IMR-90 (cell line): ENCODE results near the gene PCDHA4.
"Not testable (repeated sequence)": the region's sequence is repeated elsewhere in the genome, so short reads cannot be mapped to it uniquely, and the experiment has no call there.

ENCODE experiments used
- BHLHE40 ChIP-seq: fragments of 150-350 bp; IDR thresholded peaks from 2 replicates; pipeline ENCODE4 v1.6.1; 2016; ENCODE audit warnings: mild to moderate bottlenecking, low read depth, low read length
- CEBPB ChIP-seq: IDR thresholded peaks from 2 replicates; pipeline ENCODE4 v1.6.1; 2012; ENCODE audit warnings: low read depth, low read length, improper control_type of control experiment
- CHD1 ChIP-seq: IDR thresholded peaks from 2 replicates; pipeline ENCODE4 v1.6.1; 2012; ENCODE audit warnings: low read depth, low read length, improper control_type of control experiment
- CTCF ChIP-seq: conservative IDR thresholded peaks from 2 replicates; pipeline ENCODE4 v1.5.1; 2012; ENCODE audit warnings: mild to moderate bottlenecking, low read depth, low read length, improper control_type of control experiment
- MAFK ChIP-seq: IDR thresholded peaks from 2 replicates; pipeline ENCODE4 v1.6.1; 2012; ENCODE audit warnings: low read depth, low read length, improper control_type of control experiment
- POLR2A ChIP-seq: IDR thresholded peaks from 2 replicates; pipeline ENCODE4 v1.6.1; 2012; ENCODE audit warnings: mild to moderate bottlenecking, low read depth, low read length
- RAD21 ChIP-seq: IDR thresholded peaks from 2 replicates; pipeline ENCODE4 v1.6.1; 2012; ENCODE audit warnings: low read length, improper control_type of control experiment
- RCOR1 ChIP-seq: IDR thresholded peaks from 2 replicates; pipeline ENCODE4 v1.6.1; 2012; ENCODE audit warnings: mild to moderate bottlenecking, low read length, improper control_type of control experiment; ENCODE audit not compliant: insufficient replicate concordance
- SMC3 ChIP-seq: fragments of 150-350 bp; IDR thresholded peaks from 2 replicates; pipeline ENCODE4 v1.6.1; 2016; ENCODE audit warnings: low read depth, mild to moderate bottlenecking, antibody characterized with exemption, low read length, moderate library complexity
- USF2 ChIP-seq: fragments of 150-350 bp; IDR thresholded peaks from 2 replicates; pipeline ENCODE4 v1.6.1; 2017; ENCODE audit warnings: mild to moderate bottlenecking, antibody characterized with exemption, low read length, low read depth

GRCh38 chr5:140849831-140850634 is 43.2 kb downstream of the PCDHA4 start:
- not testable (repeated sequence) for TF ChIP-seq CTCF, RAD21, RCOR1, POLR2A, BHLHE40, CHD1, USF2, MAFK, SMC3, CEBPB
